GDM1 (cell line): Measurements from ENCODE around the gene PBLD.

Experiments
- DNase-seq: peaks from one replicate; lab custom pipeline; 2025; lab: John Stamatoyannopoulos, UW

Gene PBLD

DNA sequence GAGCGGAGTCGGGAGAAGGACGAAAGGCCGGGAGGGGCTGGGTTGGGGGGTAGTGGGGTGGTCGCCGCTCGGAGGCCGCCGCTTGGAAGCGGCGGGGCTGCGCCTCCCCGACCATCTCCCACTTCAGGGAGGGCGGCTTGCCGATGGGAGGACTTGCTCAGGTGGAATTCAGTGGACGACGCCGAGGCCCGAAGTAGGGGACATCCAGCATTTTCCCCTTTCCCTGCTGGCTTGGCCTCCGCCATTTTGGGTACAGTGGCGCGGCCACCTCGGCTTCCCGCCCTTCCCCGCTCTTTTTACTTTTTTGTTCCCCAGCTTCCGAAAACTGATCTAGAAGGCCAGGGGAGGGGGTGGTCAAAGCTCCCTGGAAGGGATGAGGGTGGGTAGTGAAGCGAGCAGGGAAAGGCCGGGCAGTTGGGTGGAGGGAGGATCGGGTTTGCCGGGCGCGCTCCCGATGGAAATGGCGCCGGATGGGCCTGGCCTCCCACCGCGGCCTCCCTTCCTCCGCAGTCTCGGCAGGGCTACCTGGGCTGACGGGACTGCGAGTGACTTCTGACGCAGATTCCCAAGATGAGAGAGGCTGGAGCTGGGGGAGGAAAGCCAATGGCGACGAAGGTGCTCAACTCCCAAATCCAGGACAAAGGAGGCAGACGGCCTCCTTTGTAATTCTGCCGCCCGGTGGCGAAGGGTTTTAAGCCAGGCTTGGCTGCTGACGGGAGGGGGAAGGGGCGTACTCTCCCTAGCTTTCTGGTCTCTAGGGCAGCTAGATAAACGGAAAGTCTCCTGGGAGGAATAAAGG lies at the start of gene PBLD:
Gene PBLD (minus strand): TSS at position 670 of the 799 bp plus-strand sequence. CDS start 26,084 bp downstream, outside the sequence.
- peak; percentile 39 for DNase-seq

GRCh38 chr10:68371604-68372003 lies 38.9 kb upstream of the PBLD start:
- DNase-seq: no peak

- DNase-seq: no peak
Measured at GRCh38 chr10:68367121-68367520, 34.4 kb upstream of the PBLD start.

DNA sequence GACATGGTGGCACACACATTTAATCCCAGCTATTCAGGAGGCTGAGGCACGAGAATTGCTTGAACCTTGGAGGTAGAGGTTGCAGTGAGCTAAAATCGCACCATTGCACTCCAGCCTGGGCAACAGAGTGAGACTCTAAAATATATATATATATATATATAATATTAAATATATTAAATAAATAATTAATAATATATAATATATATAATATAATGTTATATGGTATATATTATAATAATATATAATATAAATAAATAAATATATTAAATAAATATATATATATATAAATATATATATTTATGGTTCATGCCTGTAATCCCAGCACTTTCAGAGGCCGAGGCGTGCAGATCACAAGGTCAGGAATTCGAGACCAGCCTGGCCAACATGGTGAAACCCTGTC lies 33.9 kb upstream of the PBLD start:
- no peak for DNase-seq

- DNase-seq: no peak
Measured at GRCh38 chr10:68365611-68366010, 32.9 kb upstream of the PBLD start.

DNA sequence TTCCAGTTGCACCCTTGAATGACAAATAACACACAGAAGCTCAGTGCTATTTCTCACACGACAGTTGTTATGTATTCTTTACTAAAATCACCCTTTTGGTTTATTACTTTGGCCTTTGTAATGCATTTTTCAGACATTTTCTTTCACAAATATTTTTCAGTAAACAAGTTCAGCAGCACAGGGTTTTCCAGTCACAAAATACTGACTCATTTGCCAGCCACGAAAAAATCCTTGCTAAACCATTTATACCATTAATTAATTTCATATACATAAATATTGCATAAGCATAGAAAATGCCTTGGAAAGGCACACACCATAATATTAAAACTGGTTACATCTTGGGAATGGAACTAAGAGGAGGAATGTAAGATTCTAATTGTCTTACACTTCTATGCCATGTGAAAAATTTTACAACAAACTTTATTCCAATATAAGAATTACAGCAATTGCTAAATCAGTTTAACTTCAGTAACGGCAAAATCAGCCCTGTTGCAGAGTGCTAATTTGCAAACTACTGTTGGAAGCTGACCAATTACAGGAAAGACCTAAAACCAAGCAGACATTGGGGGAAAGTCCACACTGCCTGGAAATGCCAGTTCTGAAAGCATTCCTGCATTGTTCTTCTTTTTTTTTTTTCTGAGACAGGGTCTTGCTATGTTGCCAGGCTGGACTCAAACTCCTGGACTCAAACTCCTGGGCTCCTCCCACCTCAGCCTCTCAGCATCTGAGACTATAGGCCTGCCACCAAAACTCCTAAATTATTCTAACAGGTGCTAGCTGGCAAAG lies 31.6 kb upstream of the PBLD start:
- no peak for DNase-seq

- DNase-seq: no peak
Measured at GRCh38 chr10:68362590-68362989, 29.9 kb upstream of the PBLD start.

- no peak for DNase-seq
Measured at GRCh38 chr10:68359189-68359588, 26.5 kb upstream of the PBLD start.

GRCh38 chr10:68353537-68353936 lies 20.8 kb upstream of the PBLD start:
- DNase-seq: no peak

- peak; percentile 7 for DNase-seq
Measured at GRCh38 chr10:68348265-68348741, 15.6 kb upstream of the PBLD start.

GRCh38 chr10:68346774-68347173 lies 14.0 kb upstream of the PBLD start:
- DNase-seq: no peak

- no peak for DNase-seq
Measured at GRCh38 chr10:68345621-68346020, 12.9 kb upstream of the PBLD start.

DNA sequence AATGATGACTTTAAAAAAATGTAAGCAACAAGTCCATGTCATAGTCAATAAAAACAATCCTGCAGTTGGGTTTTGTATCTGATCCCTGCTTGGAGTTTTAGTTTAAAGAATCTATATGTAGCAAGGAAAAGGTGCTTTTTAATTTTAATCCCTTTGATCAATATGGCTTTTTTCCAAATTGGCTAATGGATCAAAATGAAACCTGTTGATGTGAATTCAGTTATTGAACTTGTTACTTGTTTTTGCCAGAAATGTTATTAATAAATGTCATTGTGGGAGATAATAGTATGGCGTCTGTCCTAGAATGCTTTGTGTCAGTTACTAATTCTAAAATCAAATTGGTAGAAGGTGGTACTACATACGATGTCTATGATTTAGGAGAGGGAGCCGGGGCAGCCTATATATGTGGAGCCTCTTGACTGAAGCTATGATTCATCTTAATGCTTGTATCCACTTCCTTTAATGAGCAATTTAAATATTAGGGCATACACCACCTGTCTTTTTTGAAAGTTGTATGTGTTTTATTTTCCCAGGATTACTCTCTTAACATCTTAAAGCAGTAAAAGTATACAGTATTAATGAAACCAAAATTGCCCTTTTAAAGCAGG lies 10.3 kb upstream of the PBLD start:
- DNase-seq: no peak

DNA sequence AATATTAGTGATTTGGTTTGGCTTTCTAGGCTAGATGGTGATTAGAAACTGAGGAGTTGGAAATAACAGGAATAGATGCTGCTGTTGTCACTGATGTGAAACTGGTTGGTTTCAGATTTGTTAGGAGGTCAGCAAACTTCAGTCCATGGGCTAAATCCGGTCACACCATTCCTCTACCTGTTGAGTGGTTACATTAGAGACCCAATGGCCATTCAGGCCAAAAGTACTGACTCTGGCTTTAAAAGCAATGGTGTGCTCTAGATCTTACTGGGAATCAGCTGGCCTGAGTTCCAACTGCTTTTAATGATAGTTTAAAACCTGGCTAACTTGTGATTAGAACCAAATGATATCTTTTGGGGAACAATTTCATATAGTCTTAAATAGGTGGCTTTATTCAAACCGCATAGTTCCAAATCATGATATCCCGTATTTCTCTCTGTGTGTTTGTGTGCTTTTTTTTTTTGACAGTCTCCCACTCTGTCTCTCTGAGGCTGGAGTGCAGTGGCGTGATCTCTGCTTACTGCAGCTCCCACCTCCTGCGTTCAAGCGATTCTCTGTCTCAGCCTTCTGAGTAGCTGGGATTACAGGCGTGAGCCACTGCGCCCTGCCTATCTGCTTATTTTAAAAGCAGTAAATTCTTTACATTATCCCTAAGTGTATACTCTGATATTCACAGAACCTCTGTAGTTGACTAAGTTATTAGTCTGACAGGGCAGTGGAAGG lies 7.8 kb upstream of the PBLD start:
- no peak for DNase-seq

DNA sequence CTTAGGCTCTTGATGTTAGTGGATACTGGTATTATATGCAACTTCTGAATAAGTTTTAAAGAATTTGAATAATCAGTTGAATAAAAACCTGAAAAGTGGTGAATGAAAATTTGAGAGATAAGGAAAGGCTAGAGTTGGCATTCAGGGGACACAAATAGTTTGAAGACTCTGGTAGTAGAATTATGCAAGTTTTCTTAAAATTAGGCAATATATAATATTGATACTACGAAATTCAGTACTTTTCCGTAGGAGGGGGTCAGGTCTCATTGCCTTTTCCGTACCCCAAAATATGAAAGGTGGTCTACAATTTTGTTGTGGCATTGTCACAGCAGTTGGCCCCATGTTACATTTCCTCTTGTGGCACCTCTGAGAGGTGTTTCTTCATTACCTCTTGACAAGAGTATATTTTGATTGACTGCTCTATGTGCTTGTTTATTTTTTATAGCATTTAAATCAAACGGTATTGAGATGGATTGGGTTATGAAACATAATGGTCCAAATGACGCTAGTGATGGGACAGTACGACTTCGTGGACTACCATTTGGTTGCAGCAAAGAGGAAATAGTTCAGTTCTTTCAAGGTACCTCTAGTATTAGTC lies 4.1 kb upstream of the PBLD start:
- no peak for DNase-seq

GRCh38 chr10:68334672-68335467 lies 2.1 kb upstream of the PBLD start:
- no peak for DNase-seq

DNA sequence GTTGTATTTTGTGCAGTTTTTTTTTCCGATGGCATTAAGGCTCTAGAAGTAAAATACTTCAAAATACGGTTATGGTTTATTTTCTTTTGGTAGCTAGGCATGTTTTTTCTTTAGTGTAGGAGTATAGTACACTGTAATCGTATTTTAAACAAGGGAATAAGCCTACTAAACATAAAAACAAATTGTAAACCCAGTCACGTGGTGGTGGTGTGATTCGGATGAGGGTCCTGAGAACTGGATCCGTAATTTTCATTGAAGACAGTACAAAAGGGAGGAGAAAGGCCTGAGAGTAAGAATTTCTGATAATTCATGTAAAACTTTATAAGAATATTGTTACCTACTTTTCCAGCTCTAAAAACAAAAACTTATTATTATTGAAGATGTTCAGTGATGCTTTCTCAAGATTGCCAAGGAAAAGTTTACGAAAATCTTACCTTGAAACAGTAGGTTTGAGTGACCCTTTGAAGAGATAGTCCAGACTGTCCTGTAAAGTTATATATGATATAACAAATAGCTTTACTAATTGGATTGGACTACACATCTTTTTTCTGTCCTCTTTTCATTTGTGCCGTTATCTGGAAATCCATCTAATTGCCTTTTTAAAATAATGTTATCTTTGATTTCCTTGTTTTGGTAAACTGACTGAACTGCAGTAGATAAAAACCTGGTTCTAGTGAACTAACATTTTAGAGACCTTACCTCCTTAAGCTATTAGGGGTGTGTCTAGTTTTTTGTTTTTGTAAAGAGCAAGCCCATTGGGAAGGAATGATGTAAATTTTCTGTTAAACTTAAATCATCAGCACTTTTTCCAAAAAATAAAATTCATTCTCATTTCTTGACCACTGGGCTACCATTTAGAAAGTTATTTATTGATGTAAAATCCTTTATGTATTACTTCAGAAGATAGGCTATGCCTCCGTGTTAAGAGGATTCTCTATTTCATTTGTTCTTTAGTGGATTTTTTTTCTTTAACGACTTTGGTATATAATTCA lies 1.0 kb upstream of the PBLD start:
- no peak for DNase-seq

DNA sequence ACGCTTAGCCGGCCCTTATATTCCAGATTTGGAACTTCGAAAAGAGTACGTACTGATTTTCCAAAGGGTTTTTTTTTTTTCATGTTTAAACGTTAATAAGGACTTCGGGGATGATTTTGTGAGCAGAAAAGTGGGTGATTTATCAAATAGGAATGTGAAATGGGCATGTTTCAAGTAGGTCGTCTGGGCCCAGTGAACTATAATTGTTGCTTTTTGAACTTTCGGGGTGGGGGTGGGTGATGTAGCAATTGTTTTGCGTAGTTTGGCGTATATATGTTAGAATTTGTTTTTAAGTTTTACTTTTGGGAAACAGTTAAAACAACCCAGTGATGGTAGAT lies 299 bp upstream of the PBLD start:
- no peak for DNase-seq

DNA sequence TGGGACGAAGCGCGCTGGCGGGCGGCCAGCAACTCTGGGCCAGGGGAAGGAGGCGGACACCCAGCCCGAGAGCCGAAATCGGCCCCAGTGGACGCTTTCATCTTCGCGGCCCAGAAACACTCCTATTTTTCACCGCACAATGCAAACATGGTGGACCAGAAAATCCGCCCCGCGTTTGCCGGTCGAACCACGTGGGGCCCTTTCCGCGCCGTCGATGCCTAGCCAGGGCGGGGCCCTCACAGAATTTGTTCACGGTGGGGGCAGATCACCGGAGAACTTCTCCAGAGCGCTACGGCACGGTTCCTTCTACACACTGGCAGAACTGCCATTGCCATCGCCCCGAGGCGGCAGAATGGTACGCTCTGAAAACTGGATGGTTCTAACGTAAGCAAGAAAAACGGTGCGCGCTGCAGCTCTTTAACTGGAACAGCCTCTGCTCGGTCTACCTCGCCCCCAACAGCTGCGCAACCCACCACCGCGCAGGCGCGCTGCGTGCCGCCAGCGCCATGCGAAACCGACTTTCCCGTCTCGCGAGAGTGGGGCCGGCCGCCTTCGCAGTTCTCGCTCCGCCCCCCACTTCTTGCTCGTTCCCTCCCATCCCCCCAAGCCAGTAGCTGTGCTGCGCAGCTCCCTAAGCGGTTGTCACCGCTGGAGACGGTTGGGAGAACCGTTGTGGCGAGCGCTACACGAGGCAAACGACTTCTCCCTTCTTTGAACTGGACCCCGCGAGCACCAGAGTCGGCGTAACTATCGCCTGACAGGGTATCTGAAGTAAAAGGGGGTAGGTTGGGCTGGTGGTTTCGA lies 1.1 kb downstream of the PBLD start, which contains the start of gene HNRNPH3:
Gene HNRNPH3 (plus strand): TSS at position 610 of the 804 bp plus-strand sequence. CDS start 5,158 bp downstream, outside the sequence.
- DNase-seq: peak; percentile 98
